DND-41 (cell line): ENCODE measurements around the gene LHX6.

Experiments used
- ATAC-seq: fragments of 200-7000 bp; cut with Tn5 transposase; 3 replicates; pipeline ENCODE4 v1.9.1; 2021; ENCODE audit warnings: low read depth; ENCODE audit not compliant: insufficient read depth
- DNase-seq: peaks from one replicate; pipeline ENCODE4 v3.0.0-alpha.2; 2020
- H2AFZ ChIP-seq: 2 replicates; pipeline ENCODE4 v1.6.0; 2012; ENCODE audit warnings: low read depth, low read length
- H3K27ac ChIP-seq: 2 replicates; pipeline ENCODE4 v1.5.1; 2012; ENCODE audit warnings: low read length, inconsistent platforms
- H3K27me3 ChIP-seq: fragments of 200-600 bp; sonication (generic); 2 replicates; pipeline ENCODE4 v1.6.0; 2012; ENCODE audit warnings: low read length, mild to moderate bottlenecking, inconsistent platforms; ENCODE audit not compliant: insufficient read depth, poor library complexity
- H3K36me3 ChIP-seq: 2 replicates; pipeline ENCODE4 v1.5.1; 2012; ENCODE audit warnings: low read length, inconsistent platforms; ENCODE audit not compliant: insufficient read depth
- H3K4me1 ChIP-seq: 2 replicates; pipeline ENCODE4 v1.5.1; 2012; ENCODE audit warnings: mild to moderate bottlenecking, low read length; ENCODE audit not compliant: insufficient read depth
- H3K4me2 ChIP-seq: 2 replicates; pipeline ENCODE4 v1.6.0; 2012; ENCODE audit warnings: mild to moderate bottlenecking, moderate library complexity, low read length, inconsistent platforms; ENCODE audit not compliant: insufficient read depth
- H3K4me3 ChIP-seq, 2 experiments: fragments of 200-600 bp in 1 of 2; shearing (Covaris generic) in 1 of 2; 2 replicates each; pipeline ENCODE4 v1.5.1; 2012 to 2016; ENCODE audit warnings: inconsistent platforms in 2 of 2, low read length in 2 of 2, mild to moderate bottlenecking in 2 of 2, low read depth in 1 of 2, moderate library complexity in 1 of 2
- H3K79me2 ChIP-seq: 2 replicates; pipeline ENCODE4 v1.6.0; 2012; ENCODE audit warnings: low read length, inconsistent platforms; ENCODE audit not compliant: insufficient read depth
- H3K9ac ChIP-seq: 2 replicates; pipeline ENCODE4 v1.6.0; 2012; ENCODE audit warnings: low read depth, mild to moderate bottlenecking, inconsistent platforms, low read length, moderate library complexity
- H3K9me3 ChIP-seq: 2 replicates; pipeline ENCODE4 v1.5.1; 2012; ENCODE audit warnings: low read length, moderate library complexity, mild to moderate bottlenecking, inconsistent platforms; ENCODE audit not compliant: insufficient read depth, severe bottlenecking
- H4K20me1 ChIP-seq: 2 replicates; pipeline ENCODE4 v1.6.0; 2012; ENCODE audit warnings: low read length; ENCODE audit not compliant: insufficient read depth
- CTCF ChIP-seq: IDR thresholded peaks from 2 replicates; pipeline ENCODE4 v1.5.1; 2012; ENCODE audit warnings: borderline replicate concordance, low read length, moderate library complexity, mild to moderate bottlenecking; ENCODE audit not compliant: poor library complexity, severe bottlenecking; ENCODE audit errors: extremely low read depth
- EZH2 ChIP-seq: IDR thresholded peaks from 3 replicates; pipeline ENCODE4 v1.6.1; 2012; ENCODE audit warnings: borderline replicate concordance, low read depth, mild to moderate bottlenecking, moderate library complexity, low read length, inconsistent platforms; ENCODE audit not compliant: severe bottlenecking

The LHX6 gene

GRCh38 chr9:122209451-122209850, 19.3 kb downstream of the LHX6 start:
- H2AFZ ChIP-seq, result no peak overlapping the region
- TF ChIP-seq EZH2, result no peak
- TF ChIP-seq CTCF, result no peak

GRCh38 chr9:122207096-122207495, 21.7 kb downstream of the LHX6 start:
- no peak overlapping the region for H2AFZ ChIP-seq
- no peaks in the 10 kb centered on the region for H3K79me2 ChIP-seq
- no peak overlapping the region for H3K4me3 ChIP-seq
- no peak overlapping the region for H3K4me2 ChIP-seq
- no peak overlapping the region for H3K27ac ChIP-seq
- H3K4me1 ChIP-seq, result no peaks in the 10 kb centered on the region
- TF ChIP-seq EZH2 (no peak), CTCF (no peak)
- no peak for DNase-seq
- H4K20me1 ChIP-seq, result 0 out of 2 replicates have a peak, but pooled peaks cover 3% of the 10 kb centered on the region
- no peak overlapping the region for H3K9ac ChIP-seq
- H3K36me3 ChIP-seq, result no peaks in the 10 kb centered on the region
- no peak for ATAC-seq
- peaks cover 2% of the 10 kb centered on the region for H3K27me3 ChIP-seq
- no peaks in the 10 kb centered on the region for H3K9me3 ChIP-seq

More at GRCh38 chr9:122209451-122209850, 19.3 kb downstream of the LHX6 start:
- 0 out of 2 replicates have a peak, but pooled peaks cover 3% of the 10 kb centered on the region for H4K20me1 ChIP-seq
- no peaks in the 10 kb centered on the region for H3K4me1 ChIP-seq
- no peak overlapping the region for H3K27ac ChIP-seq
- ATAC-seq, result no peak
- no peak for DNase-seq
- no peak overlapping the region for H3K4me2 ChIP-seq
- H3K27me3 ChIP-seq, result peaks cover 2% of the 10 kb centered on the region
- no peak overlapping the region for H3K9ac ChIP-seq
- no peaks in the 10 kb centered on the region for H3K9me3 ChIP-seq
- no peaks in the 10 kb centered on the region for H3K79me2 ChIP-seq
- H3K36me3 ChIP-seq, result no peaks in the 10 kb centered on the region
- no peak overlapping the region for H3K4me3 ChIP-seq

GRCh38 chr9:122206118-122207046, 22.4 kb downstream of the LHX6 start:
- ATAC-seq (no peak), DNase-seq (no peak)
- Histone ChIP-seq H3K27ac (no peak overlapping the region), H2AFZ (no peak overlapping the region), H3K36me3 (no peaks in the 10 kb centered on the region), H3K4me2 (no peak overlapping the region), H3K9me3 (no peaks in the 10 kb centered on the region), H3K79me2 (no peaks in the 10 kb centered on the region), H3K4me1 (no peaks in the 10 kb centered on the region), H3K9ac (no peak overlapping the region), H3K27me3 (peaks cover 2% of the 10 kb centered on the region), H4K20me1 (0 out of 2 replicates have a peak, but pooled peaks cover 3% of the 10 kb centered on the region), H3K4me3 (no peak overlapping the region)
- TF ChIP-seq CTCF (no peak), EZH2 (no peak)
